Colonic mucosa (tissue), 4 donors: Measurements from ENCODE around the gene DDX25. TPM values are rescaled to one million over a fixed set of nuclear protein-coding genes. Genes with fewer than 3 reads are reported as not detected.

Source experiments
- DNase-seq: peaks from one replicate; pipeline ENCODE4 v3.0.0-alpha.2; 2020
- H3K27ac ChIP-seq: fragments of 200-600 bp; one replicate; pipeline ENCODE4 v1.8.0; 2021
- H3K27me3 ChIP-seq: fragments of 200-600 bp; one replicate; pipeline ENCODE4 v1.8.0; 2021
- H3K36me3 ChIP-seq: fragments of 200-600 bp; one replicate; pipeline ENCODE4 v1.8.0; 2021
- H3K4me1 ChIP-seq: fragments of 200-600 bp; one replicate; pipeline ENCODE4 v1.8.0; 2021; ENCODE audit warnings: mild to moderate bottlenecking
- H3K4me3 ChIP-seq: fragments of 200-600 bp; one replicate; pipeline ENCODE4 v1.8.0; 2021
- H3K9ac ChIP-seq, 2 donors: one replicate each; pipeline ENCODE4 v1.7.0; 2013; ENCODE audit warnings: control low read depth in 2 of 2, low read depth in 2 of 2, low read length in 2 of 2
- H3K9me3 ChIP-seq: fragments of 200-600 bp; one replicate; pipeline ENCODE4 v1.8.0; 2021
- intact Hi-C: fragments of 100-400 bp; cut with DNase I; formaldehyde crosslinking; loops from one replicate; pipeline ENCODE4 v1.14.1; 2022
- total RNA-seq, 2 donors: library from RNA; stranded (reverse); fragmentation: NEBNext Ultra II Directional in 1 of 2; extraction: Animal tissue kit (Norgen Biotek cat#: 25700) in 1 of 2; gene quantifications; one replicate each; pipeline ENCODE4 v1.2.1, GENCODE V29; 2021
- TF ChIP-seq, protein P1 (sequence below): fragments of 200-600 bp; IDR thresholded peaks from one replicate; pipeline ENCODE4 v1.8.0; 2022; ENCODE audit warnings: antibody characterized with exemption, mild to moderate bottlenecking
- donor health status: healthy.
- donor health status: DM: no; HTN: no; CAD: no.
- donor health status: DM: no; HTN: no; CAD: no.

Gene DDX25
- total RNA-seq, 2 donors from 2014 or later: 0.16 TPM; not detected in 1

DNA sequence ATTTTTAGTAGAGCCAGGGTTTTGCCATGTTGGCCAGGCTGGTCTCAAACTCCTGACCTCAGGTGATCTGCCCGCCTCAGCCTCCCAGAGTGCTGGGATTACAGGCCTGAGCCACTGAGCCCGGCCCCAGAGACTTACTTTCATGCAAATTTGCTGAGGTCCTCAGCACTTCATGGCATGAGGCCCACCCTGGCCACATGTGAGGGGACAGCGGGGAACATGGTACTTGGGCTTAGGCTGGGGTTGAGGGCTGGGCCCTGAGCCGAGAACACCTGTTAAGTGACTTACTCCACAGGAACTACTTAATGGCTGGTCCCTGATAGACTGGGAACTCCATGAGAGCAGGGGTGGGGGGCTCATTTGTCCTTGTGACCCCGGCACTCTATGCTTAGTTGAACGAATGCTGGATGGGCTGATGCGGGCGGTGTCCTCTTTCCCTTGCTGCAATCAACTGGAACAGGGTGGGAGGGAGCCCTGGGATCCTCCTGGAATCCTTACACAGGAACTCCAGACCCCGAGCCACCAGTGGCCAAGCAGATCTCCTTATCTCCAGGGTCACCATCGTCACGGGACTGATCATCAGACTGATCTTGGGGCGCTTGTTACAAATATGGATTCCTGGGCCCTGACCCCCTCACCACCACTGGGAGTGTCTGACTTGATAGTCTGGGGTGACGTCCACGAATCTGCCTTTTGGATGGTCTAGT, 42.6 kb downstream of the DDX25 start:
- Histone ChIP-seq H3K9me3 (no peaks in the 10 kb centered on the region), H3K36me3 (no peaks in the 10 kb centered on the region), H3K9ac (no peak overlapping the region), H3K27me3 (no peaks in the 10 kb centered on the region), H3K27ac (no peak overlapping the region), H3K4me3 (no peak overlapping the region), H3K4me1 (no peaks in the 10 kb centered on the region)
- intact Hi-C loops: no loop called here
- no peak for DNase-seq
- TF ChIP-seq, protein P1, sequence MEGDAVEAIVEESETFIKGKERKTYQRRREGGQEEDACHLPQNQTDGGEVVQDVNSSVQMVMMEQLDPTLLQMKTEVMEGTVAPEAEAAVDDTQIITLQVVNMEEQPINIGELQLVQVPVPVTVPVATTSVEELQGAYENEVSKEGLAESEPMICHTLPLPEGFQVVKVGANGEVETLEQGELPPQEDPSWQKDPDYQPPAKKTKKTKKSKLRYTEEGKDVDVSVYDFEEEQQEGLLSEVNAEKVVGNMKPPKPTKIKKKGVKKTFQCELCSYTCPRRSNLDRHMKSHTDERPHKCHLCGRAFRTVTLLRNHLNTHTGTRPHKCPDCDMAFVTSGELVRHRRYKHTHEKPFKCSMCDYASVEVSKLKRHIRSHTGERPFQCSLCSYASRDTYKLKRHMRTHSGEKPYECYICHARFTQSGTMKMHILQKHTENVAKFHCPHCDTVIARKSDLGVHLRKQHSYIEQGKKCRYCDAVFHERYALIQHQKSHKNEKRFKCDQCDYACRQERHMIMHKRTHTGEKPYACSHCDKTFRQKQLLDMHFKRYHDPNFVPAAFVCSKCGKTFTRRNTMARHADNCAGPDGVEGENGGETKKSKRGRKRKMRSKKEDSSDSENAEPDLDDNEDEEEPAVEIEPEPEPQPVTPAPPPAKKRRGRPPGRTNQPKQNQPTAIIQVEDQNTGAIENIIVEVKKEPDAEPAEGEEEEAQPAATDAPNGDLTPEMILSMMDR: no peak

DNA sequence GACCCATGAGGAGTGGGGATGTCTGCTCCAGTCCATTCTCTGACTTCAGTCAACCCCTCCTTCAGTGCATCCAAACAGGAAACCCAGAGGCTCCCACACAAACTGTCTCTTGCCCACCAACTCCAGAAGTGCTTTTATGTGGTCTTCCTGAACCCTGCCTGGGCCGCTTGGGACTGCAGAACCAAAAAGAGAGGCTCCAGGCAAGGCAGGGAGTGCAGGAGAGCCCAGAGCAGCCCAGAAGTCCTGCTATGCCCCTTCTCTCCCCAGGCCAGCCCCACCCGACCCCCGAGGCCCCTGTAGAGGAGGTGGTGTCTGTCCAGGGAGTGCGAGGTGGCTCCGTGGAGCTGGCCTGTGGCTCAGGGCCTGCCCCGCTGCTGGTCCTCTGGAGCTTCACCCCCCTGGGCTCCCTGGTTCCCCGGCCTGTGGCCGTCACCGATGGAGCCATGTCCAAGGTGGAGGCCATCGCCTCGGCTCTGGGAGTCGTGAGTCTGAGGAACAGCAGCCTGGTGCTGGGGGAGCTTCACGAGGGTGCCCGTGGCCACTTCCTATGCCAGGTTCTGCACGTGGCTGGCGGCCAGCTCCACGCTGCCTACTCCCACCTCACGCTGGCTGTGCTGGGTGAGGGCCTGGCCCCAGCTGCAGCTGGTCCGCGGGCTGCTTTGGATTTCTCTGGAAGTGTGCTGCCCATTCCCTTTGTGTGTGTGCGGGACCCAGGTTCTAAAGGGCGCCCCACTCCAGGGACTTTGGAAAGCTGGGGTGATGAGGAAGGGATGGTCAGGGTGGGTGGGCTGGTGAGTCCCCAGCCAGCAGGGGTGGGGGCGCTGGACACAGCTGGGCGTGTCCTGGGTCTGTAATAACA, 43.3 kb downstream of the DDX25 start:
- TF ChIP-seq, protein P1: no peak

DNA sequence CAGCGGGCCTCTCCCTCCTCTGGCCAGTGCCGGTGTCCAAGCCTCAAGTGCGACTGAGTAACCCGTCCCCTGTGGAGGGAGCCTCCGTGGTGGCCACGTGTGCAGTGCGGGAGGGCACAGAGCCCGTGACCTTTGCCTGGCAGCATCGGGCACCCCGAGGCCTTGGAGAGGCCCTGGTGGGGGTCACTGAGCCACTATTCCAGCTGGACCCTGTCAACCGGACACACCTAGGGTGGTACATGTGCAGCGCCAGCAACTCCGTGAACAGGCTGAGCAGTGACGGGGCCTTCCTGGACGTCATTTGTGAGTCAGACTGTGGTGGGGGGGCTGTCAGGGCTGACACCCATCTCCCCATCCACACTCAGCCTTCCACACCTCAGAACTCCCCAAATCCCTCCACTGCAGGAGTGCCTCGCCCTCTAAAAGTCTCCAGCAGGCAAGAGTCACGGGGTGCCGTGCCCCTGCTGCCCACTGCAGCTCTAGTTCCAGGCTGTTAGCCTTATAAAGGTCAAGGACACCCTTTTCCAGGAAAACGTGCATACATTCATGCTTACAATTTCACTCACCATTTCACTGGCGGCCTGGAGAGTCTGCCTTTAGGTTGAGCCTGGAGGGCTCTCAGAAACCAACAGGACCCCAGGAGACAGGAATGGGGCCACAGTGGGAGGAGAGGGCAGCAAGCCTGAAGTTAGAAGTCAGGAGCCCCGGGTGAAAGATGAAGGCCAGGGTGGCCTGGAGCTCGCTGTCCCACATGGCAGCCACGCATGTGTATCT, 44.2 kb downstream of the DDX25 start:
- Histone ChIP-seq H3K27me3 (no peaks in the 10 kb centered on the region), H3K4me1 (no peaks in the 10 kb centered on the region), H3K36me3 (no peaks in the 10 kb centered on the region), H3K4me3 (no peak overlapping the region), H3K9me3 (no peaks in the 10 kb centered on the region), H3K9ac (no peak overlapping the region), H3K27ac (no peak overlapping the region)
- no peak for DNase-seq
- intact Hi-C loops: no loop called here
- TF ChIP-seq, protein P1: no peak

More for the DNA sequence above, 43.3 kb downstream of the DDX25 start:
- H3K27ac ChIP-seq: no peak overlapping the region
- no peaks in the 10 kb centered on the region for H3K27me3 ChIP-seq
- no peak overlapping the region for H3K4me3 ChIP-seq
- intact Hi-C loops: no loop called here
- H3K9ac ChIP-seq: no peak overlapping the region
- no peak for DNase-seq
- no peaks in the 10 kb centered on the region for H3K36me3 ChIP-seq
- no peaks in the 10 kb centered on the region for H3K9me3 ChIP-seq
- no peaks in the 10 kb centered on the region for H3K4me1 ChIP-seq

DNA sequence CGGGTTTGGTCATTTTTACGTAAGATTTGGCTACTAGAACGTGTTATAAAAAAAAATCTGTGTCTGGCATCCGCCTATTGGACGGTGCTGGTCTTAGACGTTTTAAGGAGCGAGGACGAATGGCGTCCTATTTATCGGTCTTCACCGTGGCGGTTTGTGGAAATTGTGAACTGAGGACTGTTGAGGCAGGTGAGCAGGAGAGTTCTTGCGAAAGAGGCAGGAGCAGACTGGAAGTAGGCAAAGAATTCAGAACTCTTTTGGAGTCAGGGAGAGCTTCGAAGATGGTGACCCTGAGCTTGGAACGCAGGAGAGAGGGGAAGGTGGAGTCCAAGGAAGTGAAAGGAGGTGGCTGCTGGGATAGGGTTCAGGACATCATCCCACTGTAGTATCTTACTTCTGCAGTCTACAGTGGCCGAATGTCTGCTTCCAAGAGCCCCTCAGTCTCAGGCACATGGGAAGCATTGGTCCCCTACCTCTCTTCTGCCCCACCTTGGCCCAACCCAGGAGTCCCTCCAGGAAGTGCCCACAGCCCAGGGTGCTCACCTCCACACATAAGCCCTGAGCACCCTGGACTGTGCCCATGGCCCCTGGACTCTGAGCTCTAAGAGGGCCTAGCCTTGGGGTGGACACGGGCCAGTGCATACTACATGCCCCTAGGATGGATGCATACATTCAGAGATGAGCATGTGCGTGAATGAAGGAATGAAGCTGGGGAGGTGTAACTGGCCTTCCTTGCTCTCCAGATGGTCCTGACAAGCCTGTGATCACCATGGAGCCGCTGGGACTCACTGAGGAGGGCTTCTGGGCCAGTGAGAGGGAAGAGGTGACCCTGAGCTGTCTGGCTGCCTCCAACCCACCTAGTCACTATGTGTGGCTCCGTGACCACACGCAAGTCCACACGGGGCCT, 45.2 kb downstream of the DDX25 start:
- TF ChIP-seq, protein P1: no peak
- Histone ChIP-seq H3K27me3 (no peaks in the 10 kb centered on the region), H3K27ac (no peak overlapping the region), H3K4me1 (no peaks in the 10 kb centered on the region), H3K36me3 (no peaks in the 10 kb centered on the region), H3K4me3 (no peak overlapping the region), H3K9ac (no peak overlapping the region), H3K9me3 (no peaks in the 10 kb centered on the region)
- DNase-seq: no peak
- intact Hi-C loops: no loop called here

DNA sequence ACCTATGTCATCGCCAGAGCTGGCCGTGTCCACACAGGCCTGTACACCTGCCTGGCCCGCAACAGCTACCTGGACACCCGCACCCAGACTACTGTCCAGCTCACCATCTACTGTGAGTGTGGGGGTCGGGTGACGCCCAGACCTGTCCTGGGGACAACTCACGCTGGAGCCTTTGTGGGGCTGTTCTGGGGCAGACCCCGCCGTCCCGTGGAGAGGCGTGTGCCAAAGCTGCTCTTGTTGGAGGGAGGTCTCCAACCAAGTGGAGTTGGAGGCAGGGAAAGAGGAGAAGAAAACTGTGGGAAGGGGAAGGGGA, 45.8 kb downstream of the DDX25 start:
- intact Hi-C loops: no loop called here
- Histone ChIP-seq H3K27me3 (no peaks in the 10 kb centered on the region), H3K4me1 (no peaks in the 10 kb centered on the region), H3K9me3 (no peaks in the 10 kb centered on the region), H3K27ac (no peak overlapping the region), H3K4me3 (no peak overlapping the region), H3K9ac (no peak overlapping the region), H3K36me3 (no peaks in the 10 kb centered on the region)
- TF ChIP-seq, protein P1: no peak
- no peak for DNase-seq
